SIG-M5 treated with dmso at 0.1 percent for 504 hours (cell line): ENCODE results near the gene SLC6A17.

Experiments used
- DNase-seq: peaks from one replicate; lab custom pipeline; 2025; ENCODE audit not compliant: unreplicated experiment; lab: John Stamatoyannopoulos, UW

The SLC6A17 gene

GRCh38 chr1:110239441-110240430 is 89.4 kb downstream of the SLC6A17 start:
- no peak for DNase-seq

- no peak for DNase-seq
Measured at GRCh38 chr1:110240476-110241210, 90.3 kb downstream of the SLC6A17 start.

- DNase-seq = no peak
Measured at GRCh38 chr1:110241516-110241915, 91.2 kb downstream of the SLC6A17 start.

GRCh38 chr1:110242062-110242461 is 91.8 kb downstream of the SLC6A17 start:
- no peak for DNase-seq

GRCh38 chr1:110242731-110243130 is 92.4 kb downstream of the SLC6A17 start:
- DNase-seq = no peak

GRCh38 chr1:110243146-110243545 is 92.9 kb downstream of the SLC6A17 start:
- DNase-seq = no peak

- no peak for DNase-seq
Measured at GRCh38 chr1:110243574-110243973, 93.3 kb downstream of the SLC6A17 start.

GRCh38 chr1:110245876-110246620 is 95.8 kb downstream of the SLC6A17 start:
- no peak for DNase-seq

- no peak for DNase-seq
Measured at GRCh38 chr1:110248746-110249145, 98.5 kb downstream of the SLC6A17 start.

- no peak for DNase-seq
Measured at GRCh38 chr1:110249256-110249655, 99.0 kb downstream of the SLC6A17 start.

GRCh38 chr1:110250008-110250407 is 99.7 kb downstream of the SLC6A17 start:
- no peak for DNase-seq

- no peak for DNase-seq
Measured at GRCh38 chr1:110250749-110251148, 100.5 kb downstream of the SLC6A17 start.
